ENCODE measurements around the gene KCNS3.

DNA sequence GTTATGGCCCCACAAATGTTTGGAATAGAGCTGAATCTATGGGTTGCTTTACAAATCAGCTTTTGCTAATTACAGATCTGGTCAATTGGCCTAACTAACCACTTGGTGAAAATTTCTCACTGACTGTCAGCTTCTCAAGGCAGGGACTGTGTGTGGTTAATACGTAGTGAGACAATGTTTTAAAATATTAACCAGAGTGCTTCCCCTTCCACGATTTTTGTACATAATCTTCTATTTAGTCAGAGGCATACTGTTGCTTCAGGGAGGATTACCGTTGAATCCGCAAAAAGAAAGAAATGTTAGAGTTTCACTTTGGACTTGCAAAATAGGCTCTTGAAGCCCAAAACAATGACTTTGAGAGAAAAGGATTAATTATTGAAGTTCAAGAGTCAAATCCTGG, 14.9 kb upstream of the KCNS3 start:
- TF ChIP-seq POLR2A (IDR thresholded peaks at IDR 0.05) (no peak), EP300 (IDR thresholded peaks at IDR 0.05; ENCODE audit: low read depth) (no peak), POLR2AphosphoS5 (IDR thresholded peaks at IDR 0.05) (no peak)
- TF ChIP-seq, protein P1, sequence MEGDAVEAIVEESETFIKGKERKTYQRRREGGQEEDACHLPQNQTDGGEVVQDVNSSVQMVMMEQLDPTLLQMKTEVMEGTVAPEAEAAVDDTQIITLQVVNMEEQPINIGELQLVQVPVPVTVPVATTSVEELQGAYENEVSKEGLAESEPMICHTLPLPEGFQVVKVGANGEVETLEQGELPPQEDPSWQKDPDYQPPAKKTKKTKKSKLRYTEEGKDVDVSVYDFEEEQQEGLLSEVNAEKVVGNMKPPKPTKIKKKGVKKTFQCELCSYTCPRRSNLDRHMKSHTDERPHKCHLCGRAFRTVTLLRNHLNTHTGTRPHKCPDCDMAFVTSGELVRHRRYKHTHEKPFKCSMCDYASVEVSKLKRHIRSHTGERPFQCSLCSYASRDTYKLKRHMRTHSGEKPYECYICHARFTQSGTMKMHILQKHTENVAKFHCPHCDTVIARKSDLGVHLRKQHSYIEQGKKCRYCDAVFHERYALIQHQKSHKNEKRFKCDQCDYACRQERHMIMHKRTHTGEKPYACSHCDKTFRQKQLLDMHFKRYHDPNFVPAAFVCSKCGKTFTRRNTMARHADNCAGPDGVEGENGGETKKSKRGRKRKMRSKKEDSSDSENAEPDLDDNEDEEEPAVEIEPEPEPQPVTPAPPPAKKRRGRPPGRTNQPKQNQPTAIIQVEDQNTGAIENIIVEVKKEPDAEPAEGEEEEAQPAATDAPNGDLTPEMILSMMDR (IDR thresholded peaks at IDR 0.05): no peak

Measured in transverse colon (tissue), 4 donors.